Measurements from ENCODE around the gene EXOC3.

- TF ChIP-seq CTCF (conservative IDR thresholded peaks at IDR 0.05; ENCODE audit: low read depth, low read length) (no peak), RAD21 (IDR thresholded peaks at IDR 0.05; ENCODE audit: low read length) (no peak), POLR2A (IDR thresholded peaks at IDR 0.05; ENCODE audit: low read depth, low read length) (no peak), CHD1 (IDR thresholded peaks at IDR 0.05; ENCODE audit: low read depth, low read length) (no peak), SMC3 (IDR thresholded peaks at IDR 0.05; ENCODE audit: low read depth, low read length) (no peak), BHLHE40 (IDR thresholded peaks at IDR 0.05; ENCODE audit: low read depth, low read length) (no peak), FOS (IDR thresholded peaks at IDR 0.05; ENCODE audit: low read depth, low read length) (no peak), CEBPB (IDR thresholded peaks at IDR 0.05; ENCODE audit: low read depth, low read length) (no peak), RFX5 (IDR thresholded peaks at IDR 0.05; ENCODE audit: low read depth, low read length) (no peak), RCOR1 (IDR thresholded peaks at IDR 0.05; ENCODE audit: insufficient replicate concordance, low read length) (no peak), MXI1 (IDR thresholded peaks at IDR 0.05; ENCODE audit: borderline replicate concordance, low read depth, low read length) (no peak), USF2 (IDR thresholded peaks at IDR 0.05; ENCODE audit: low read depth, low read length) (no peak)
These were observed 21.0 kb downstream of the EXOC3 start for GRCh38 chr5:463952-464351.
